Ascending aorta (tissue), 2 donors: ENCODE data around the gene PTK6. TPM values are rescaled to one million over a fixed set of nuclear protein-coding genes. Genes with fewer than 3 reads are reported as not detected.

Experiments
- DNase-seq, 2 donors: peaks; one replicate each; pipeline ENCODE4 v3.0.0-alpha.2; 2019; ENCODE audit warnings: low spot score in 2 of 2
- H3K27ac ChIP-seq, 2 donors: fragments of 200-600 bp; sonication (generic); one replicate each; pipeline ENCODE4 v1.5.1; 2016 to 2017; ENCODE audit warnings: mild to moderate bottlenecking in 1 of 2
- H3K27me3 ChIP-seq: fragments of 200-600 bp; sonication (generic); one replicate; pipeline ENCODE4 v1.5.1; 2017
- H3K36me3 ChIP-seq, 2 donors: fragments of 200-600 bp; sonication (generic); one replicate each; pipeline ENCODE4 v1.5.1; 2016
- H3K4me1 ChIP-seq, 2 donors: fragments of 200-600 bp; sonication (generic); one replicate each; pipeline ENCODE4 v1.5.1; 2016 to 2017; ENCODE audit warnings: mild to moderate bottlenecking in 1 of 2
- H3K4me3 ChIP-seq, 2 donors: fragments of 200-600 bp; sonication (generic); one replicate each; pipeline ENCODE4 v1.5.1; 2016 to 2017; ENCODE audit warnings: mild to moderate bottlenecking in 1 of 2
- H3K9me3 ChIP-seq, 2 donors: fragments of 200-600 bp; sonication (generic); one replicate each; pipeline ENCODE4 v1.5.1; 2016
- CTCF ChIP-seq, 3 experiments: fragments of 200-600 bp in 2 of 3; fragments of 450-650 bp in 1 of 3; sonication (generic) in 2 of 3; IDR thresholded peaks; one replicate each; pipeline ENCODE4 v1.5.1; 2016 to 2019; ENCODE audit warnings: antibody characterized with exemption in 3 of 3, mild to moderate bottlenecking in 1 of 3, moderate library complexity in 1 of 3
- intact Hi-C: fragments of 100-400 bp; cut with DNase I; formaldehyde crosslinking; loops from one replicate; pipeline ENCODE4 v1.15.1; 2023
- total RNA-seq: library from RNA; depleted of rRNA; stranded (reverse); fragments of >200 nt; gene quantifications from one replicate; pipeline ENCODE4 v1.1.0, GENCODE V29; 2016

Gene PTK6
- total RNA-seq, 1 donor from 2014 or later: not detected

GRCh38 chr20:63530788-63531160 lies 6.4 kb downstream of the PTK6 start:
- no peaks in the 10 kb centered on the region for H3K9me3 ChIP-seq
- H3K27ac ChIP-seq: no peak overlapping the region
- H3K36me3 ChIP-seq: no peaks in the 10 kb centered on the region
- TF ChIP-seq CTCF (IDR thresholded peaks at IDR 0.05): no peak
- intact Hi-C loops: no loop called here
- no peak overlapping the region for H3K4me3 ChIP-seq
- H3K4me1 ChIP-seq: no peaks in the 10 kb centered on the region
- no peaks in the 10 kb centered on the region for H3K27me3 ChIP-seq
- DNase-seq: no peak

GRCh38 chr20:63529861-63530787 lies 7.1 kb downstream of the PTK6 start:
- no peak for TF ChIP-seq CTCF (IDR thresholded peaks at IDR 0.05)
- no peak for DNase-seq
- intact Hi-C loops: no loop called here
- Histone ChIP-seq H3K36me3 (no peaks in the 10 kb centered on the region), H3K9me3 (no peaks in the 10 kb centered on the region), H3K27me3 (no peaks in the 10 kb centered on the region), H3K4me1 (no peaks in the 10 kb centered on the region), H3K27ac (no peak overlapping the region), H3K4me3 (no peak overlapping the region)

GRCh38 chr20:63529180-63529860 lies 7.9 kb downstream of the PTK6 start:
- intact Hi-C loops: no loop called here
- no peak overlapping the region for H3K4me3 ChIP-seq
- DNase-seq: no peak
- no peaks in the 10 kb centered on the region for H3K36me3 ChIP-seq
- H3K27ac ChIP-seq: no peak overlapping the region
- no peaks in the 10 kb centered on the region for H3K4me1 ChIP-seq
- H3K27me3 ChIP-seq: no peaks in the 10 kb centered on the region
- no peaks in the 10 kb centered on the region for H3K9me3 ChIP-seq
- TF ChIP-seq CTCF (IDR thresholded peaks at IDR 0.05): no peak

GRCh38 chr20:63527184-63527583 lies 10.0 kb downstream of the PTK6 start:
- intact Hi-C loops: no loop called here
- no peaks in the 10 kb centered on the region for H3K9me3 ChIP-seq
- peaks cover 0 to 13% of the 10 kb centered on the region in 2 donors for H3K36me3 ChIP-seq
- H3K4me1 ChIP-seq: peaks cover 4% of the 10 kb centered on the region in 2 donors
- H3K27ac ChIP-seq: no peak overlapping the region
- TF ChIP-seq CTCF (IDR thresholded peaks at IDR 0.05): no peak
- no peaks in the 10 kb centered on the region for H3K27me3 ChIP-seq
- DNase-seq: no peak
- no peak overlapping the region for H3K4me3 ChIP-seq

- H3K36me3 ChIP-seq: peaks cover 0 to 17% of the 10 kb centered on the region in 2 donors
- H3K27me3 ChIP-seq: no peaks in the 10 kb centered on the region
- no peaks in the 10 kb centered on the region for H3K9me3 ChIP-seq
- no peak for TF ChIP-seq CTCF (IDR thresholded peaks at IDR 0.05)
- H3K4me1 ChIP-seq: peaks cover 13 to 14% of the 10 kb centered on the region in 2 donors
- no peak for DNase-seq
- intact Hi-C loops: no loop called here
- H3K4me3 ChIP-seq: no peak overlapping the region
- no peak overlapping the region for H3K27ac ChIP-seq
Measured at GRCh38 chr20:63525971-63526370, 11.2 kb downstream of the PTK6 start.
